HG02763 (cell line): ENCODE measurements around the gene ARFGAP1.
"Not testable (repeated sequence)": the region's sequence is repeated elsewhere in the genome, so short reads cannot be mapped to it uniquely, and the experiment has no call there.

Source experiments
- ATAC-seq: cut with Tn5 transposase; IDR thresholded peaks from one replicate; pipeline ENCODE4 v1.9.1; 2021; ENCODE audit warnings: mild to moderate bottlenecking, moderate library complexity; ENCODE audit not compliant: unreplicated experiment

Gene ARFGAP1

DNA sequence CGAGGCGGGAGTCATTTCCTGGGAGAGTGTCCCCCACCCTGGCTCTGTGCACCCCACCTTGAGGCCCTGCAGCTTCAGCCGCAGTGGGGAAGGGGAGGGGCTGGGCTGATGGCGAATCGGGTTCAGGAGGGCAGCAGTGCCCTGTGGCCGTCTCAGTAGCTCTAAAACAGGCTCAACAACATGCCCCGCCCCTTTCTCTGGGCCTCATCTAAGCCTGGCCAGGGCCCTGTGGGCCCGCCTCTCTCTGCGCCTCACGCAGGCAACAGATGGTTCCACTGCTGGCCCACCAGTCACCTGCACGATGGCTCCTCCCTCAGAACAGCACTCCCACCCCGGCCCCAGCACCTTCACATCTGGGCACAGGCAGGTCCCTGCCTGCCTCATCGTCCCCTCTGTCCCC lies 58.3 kb downstream of the ARFGAP1 start:
- no peak for ATAC-seq

DNA sequence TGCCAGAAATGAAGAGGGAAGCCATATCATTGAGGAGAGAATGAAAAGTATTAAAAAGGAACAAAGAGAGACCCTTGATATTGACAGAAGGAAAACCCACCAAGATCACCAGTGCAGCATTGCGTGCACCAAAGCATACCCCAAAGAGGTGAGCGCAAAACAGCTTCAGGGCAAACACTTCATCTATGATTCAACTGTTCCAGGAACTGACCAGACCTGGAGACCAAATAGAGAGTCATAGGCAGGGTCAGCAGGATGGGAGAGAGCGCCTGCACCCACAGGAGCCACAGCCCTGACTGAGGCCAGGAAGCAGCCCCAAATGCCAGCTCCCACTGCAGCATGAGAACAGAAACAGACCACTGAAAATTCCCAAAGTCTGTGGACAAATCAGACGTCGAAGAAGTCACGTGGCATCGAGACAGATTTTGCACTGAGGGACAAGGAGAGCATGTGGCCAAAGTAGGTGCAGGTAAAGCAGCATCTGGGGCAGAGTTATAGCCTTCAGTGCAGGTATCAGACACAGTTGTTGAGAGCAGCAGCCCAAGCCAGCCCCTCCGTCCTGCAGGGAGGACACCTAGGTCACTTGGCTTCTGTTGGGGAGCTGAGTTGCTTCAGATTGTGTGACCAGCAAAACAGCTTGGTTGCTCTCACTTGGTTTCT lies 59.3 kb downstream of the ARFGAP1 start:
- ATAC-seq: no peak

DNA sequence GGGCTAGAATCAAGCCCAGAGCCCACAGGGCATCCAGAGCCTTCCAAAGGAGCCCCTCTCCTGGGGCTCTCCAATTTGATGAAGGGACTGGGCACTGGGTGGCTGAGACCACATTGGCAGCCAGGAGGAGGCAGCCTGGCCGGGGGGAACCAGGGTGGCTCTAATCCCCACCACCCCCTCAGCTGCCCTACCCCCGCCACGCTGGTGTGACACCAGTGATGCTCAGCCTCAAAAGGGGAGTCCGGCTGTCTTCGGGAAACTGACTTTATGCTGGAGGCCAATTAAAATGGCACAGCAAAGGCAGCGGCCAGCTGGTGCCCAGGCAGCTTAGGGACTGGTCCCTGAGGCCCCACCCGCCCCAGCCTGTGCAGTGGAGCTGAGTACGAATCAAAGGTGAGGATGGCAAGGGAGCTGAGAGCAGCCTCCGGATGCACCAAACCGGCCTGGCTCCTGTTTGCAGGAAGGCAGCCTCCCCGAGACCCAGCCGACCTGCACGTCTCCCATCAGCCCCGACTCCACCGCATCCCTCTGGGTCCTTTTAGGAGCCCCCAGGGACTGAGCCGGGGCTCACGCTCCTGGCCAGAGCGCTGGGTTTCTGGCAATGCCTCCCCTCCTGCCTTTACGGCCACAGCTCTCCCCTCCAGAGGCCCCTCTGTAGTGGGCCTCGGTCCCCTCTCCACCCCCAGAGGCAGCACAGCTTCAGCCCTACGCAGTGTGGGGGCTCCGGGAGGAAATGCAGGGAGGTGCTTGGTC lies 60.1 kb downstream of the ARFGAP1 start:
- ATAC-seq: no peak

DNA sequence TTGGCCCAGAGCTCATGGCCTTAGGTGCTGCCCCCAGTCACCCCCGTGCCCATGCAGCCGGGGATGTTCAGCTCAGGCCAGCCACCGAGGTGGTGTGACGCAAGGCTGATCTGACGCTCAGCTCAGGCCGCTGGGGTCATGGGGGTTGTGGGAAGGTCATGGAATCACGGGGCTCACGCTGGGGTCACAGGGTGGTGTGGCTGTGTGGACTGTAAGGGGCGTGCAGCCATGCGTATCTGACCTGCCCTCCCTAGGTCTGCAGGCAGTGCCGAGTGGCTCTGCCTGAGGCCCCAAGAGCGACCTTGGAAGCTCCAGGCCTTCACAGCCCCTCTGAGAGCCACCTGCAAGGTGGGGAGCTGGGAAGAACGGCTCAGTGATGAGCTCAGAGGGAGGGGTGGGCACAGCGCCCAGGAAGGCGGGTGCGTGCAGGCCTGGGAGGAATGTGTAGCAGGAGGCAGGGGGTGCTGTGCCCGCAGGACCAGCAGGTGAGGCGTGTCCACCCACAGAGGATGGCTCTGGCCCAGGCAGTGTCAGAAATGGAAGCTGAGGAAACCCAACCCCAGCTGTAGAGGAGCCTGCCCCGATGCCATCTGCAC lies 60.7 kb downstream of the ARFGAP1 start:
- ATAC-seq: no peak

DNA sequence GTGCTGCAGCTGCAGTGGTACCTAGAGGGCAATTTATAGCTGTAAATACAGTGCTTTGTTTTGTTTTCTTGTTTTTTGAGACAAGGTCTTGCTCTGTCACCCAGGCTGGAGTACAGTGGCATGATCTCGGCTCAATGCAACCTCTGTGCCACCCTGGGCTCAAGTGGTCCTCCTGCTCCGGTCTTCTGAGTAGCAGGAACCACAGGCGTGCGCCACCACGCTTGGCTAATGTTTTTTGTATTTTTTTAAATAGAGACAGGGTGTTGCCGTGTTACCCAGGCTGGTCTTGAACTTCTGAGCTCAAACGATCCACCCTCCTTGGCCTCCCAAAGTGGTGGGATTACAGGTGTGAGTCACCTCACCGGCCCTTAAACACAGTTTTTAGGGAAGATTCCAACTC lies 61.7 kb downstream of the ARFGAP1 start:
- no peak for ATAC-seq

DNA sequence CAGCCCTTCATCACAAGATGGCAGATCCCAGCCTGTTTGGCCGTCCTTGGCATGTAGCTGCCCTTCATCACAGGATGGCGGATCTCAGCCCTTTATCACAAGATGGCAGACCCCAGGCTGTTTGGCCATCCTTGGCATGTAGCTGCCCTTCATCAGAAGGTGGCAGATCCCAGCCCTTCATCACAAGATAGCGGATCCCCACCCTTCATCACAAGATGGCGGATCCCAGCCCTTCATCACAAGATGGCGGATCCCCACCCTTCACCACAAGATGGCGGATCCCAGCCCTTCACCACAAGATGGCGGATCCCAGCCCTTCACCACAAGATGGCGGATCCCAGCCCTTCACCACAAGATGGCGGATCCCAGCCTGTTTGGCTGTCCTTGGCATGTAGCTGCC lies 62.4 kb downstream of the ARFGAP1 start:
- not testable (repeated sequence) for ATAC-seq

DNA sequence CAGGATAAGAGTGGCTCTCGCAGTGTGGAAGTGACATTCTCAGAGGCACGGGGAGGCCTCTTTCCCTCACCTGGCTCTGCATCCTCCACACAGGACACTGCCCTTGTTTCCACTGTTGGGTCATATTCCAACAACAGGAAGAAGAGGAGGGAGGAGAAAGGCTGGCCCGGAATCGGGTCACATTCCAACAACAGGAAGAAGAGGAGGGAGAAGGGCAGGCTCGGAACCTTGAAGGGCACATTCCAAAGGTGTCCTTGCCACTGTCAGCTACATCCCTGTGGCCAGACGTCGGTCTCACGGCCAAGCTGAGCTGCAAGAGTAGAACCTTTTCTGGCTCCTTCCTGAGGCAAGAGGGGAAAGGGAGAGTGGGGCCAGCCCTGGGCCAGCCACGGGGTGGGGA lies 63.1 kb downstream of the ARFGAP1 start:
- no peak for ATAC-seq

DNA sequence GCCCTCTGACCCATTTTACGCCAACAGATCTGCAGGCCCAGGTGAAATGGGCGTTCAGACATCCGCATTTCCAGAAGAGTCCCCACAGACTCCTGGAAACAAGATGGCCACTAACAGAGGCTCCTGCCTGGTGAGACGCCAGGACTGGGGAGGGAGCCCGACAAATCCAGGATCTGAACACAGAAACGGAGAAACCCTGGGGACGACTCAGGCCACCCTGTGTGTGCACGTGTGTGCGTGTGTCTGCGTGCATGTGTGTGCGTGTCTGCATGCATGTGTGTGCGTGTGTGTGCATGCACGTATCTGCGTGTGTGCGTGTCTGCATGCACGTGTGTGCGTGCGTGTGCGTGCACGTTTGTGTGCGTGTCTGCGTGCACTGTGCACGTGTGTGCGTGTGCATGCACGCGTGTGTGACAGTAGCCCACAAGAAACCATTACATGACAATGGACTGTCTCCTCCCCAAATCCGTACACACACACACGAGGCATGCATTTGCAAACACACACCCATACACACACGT lies 63.7 kb downstream of the ARFGAP1 start:
- no peak for ATAC-seq

DNA sequence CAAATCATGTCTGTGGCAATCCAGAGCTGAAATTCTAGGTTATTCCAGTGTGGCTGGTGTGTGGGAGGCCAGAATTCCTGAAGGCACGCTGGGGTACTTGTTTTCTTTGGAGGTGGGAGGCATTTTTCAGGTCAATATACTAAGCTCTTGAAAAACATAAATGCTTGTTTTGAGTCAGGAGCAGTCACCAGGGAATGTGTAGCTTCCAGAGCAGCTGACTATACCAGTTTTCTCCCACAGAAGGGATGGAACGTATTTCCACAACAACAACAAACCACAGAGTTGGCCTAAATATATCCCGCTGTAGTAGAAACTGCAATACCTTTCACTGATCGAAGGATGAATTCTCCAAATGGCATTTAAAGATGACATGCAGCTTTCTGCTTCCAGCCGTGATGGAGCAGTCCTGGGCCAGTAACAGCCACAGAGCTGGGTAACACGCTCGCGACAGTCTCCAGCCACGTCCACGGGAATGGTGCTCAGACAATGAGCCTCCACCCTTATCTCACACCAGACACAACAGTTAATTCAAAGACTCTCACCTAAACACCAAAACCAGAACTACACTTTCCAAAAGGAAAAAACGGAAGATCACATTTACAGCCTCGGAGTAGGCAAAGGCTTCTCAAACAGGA lies 65.3 kb downstream of the ARFGAP1 start:
- no peak for ATAC-seq
